CD4-positive, alpha-beta T cell (primary cell): ENCODE data around the gene IRAG1. TPM values are rescaled to one million over a fixed set of nuclear protein-coding genes. Genes with fewer than 3 reads are reported as not detected.

Source experiments
- ATAC-seq: fragments of 200-7000 bp; cut with Tn5 transposase; one replicate; pipeline ENCODE4 v1.10.0; 2022; ENCODE audit warnings: mild to moderate bottlenecking; ENCODE audit not compliant: poor library complexity
- CTCF ChIA-PET: fragments of 350-600 bp; sonication (Branson Sonifier 250); formaldehyde crosslinking; loops from one replicate; lab custom pipeline; 2021; ENCODE audit warnings: antibody characterized with exemption, inconsistent platforms; lab: Charles Lee
- POLR2A ChIA-PET: fragments of 350-600 bp; sonication (Branson Sonifier 250); formaldehyde crosslinking; loops from one replicate; lab custom pipeline; 2021; ENCODE audit warnings: antibody characterized with exemption, inconsistent platforms; lab: Charles Lee
- DNase-seq, 14 experiments: peaks; one replicate each; pipeline ENCODE4 v3.0.0-alpha.2; 2013 to 2020; ENCODE audit warnings: mixed read lengths in 2 of 14
- H3K27ac ChIP-seq, 2 donors: one replicate each; pipeline versions ENCODE4 v1.5.1 to v1.7.0; 2013; ENCODE audit warnings: low read length in 2 of 2, low read depth in 1 of 2, mild to moderate bottlenecking in 1 of 2
- H3K27me3 ChIP-seq, 2 experiments: 1 replicate in 1 of 2; 2 replicates in 1 of 2; pipeline versions ENCODE4 v1.6.1 to v1.7.0; 2013; ENCODE audit warnings: low read length in 2 of 2, control low read depth in 1 of 2, mild to moderate bottlenecking in 1 of 2, moderate library complexity in 1 of 2; ENCODE audit not compliant: insufficient read depth in 2 of 2, control insufficient read depth in 1 of 2
- H3K36me3 ChIP-seq: one replicate; pipeline ENCODE4 v1.6.1; 2013; ENCODE audit warnings: low read length, control low read depth; ENCODE audit not compliant: insufficient read depth
- H3K4me1 ChIP-seq: one replicate; pipeline ENCODE4 v1.6.1; 2013; ENCODE audit warnings: low read length, control low read depth; ENCODE audit not compliant: insufficient read depth
- H3K4me3 ChIP-seq: one replicate; pipeline ENCODE4 v1.5.1; 2013; ENCODE audit warnings: mild to moderate bottlenecking, low read length, moderate library complexity
- H3K9me3 ChIP-seq, 2 experiments: 1 replicate in 1 of 2; 2 replicates in 1 of 2; pipeline versions ENCODE4 v1.6.1 to v1.7.0; 2013; ENCODE audit warnings: low read length in 2 of 2, mild to moderate bottlenecking in 2 of 2, control low read depth in 1 of 2, moderate library complexity in 1 of 2; ENCODE audit not compliant: control insufficient read depth in 1 of 2, insufficient read depth in 1 of 2
- H3K27ac Mint-ChIP-seq: one replicate; pipeline ENCODE4 v1.8.0; 2020; ENCODE audit warnings: mixed read lengths
- H3K27me3 Mint-ChIP-seq: one replicate; pipeline ENCODE4 v1.8.0; 2021; ENCODE audit warnings: mixed read lengths
- H3K36me3 Mint-ChIP-seq: one replicate; pipeline ENCODE4 v1.8.0; 2021; ENCODE audit warnings: low read depth, mixed read lengths
- H3K4me1 Mint-ChIP-seq: one replicate; pipeline ENCODE4 v1.8.0; 2021; ENCODE audit warnings: low read depth, mixed read lengths
- H3K4me3 Mint-ChIP-seq: one replicate; pipeline ENCODE4 v1.8.0; 2020; ENCODE audit warnings: mild to moderate bottlenecking, mixed read lengths
- H3K9me3 Mint-ChIP-seq: one replicate; pipeline ENCODE4 v1.8.0; 2020; ENCODE audit warnings: mixed read lengths
- CTCF ChIP-seq: fragments of 200-600 bp; IDR thresholded peaks from one replicate; pipeline ENCODE4 v1.8.0; 2022; ENCODE audit warnings: antibody characterized with exemption, mild to moderate bottlenecking
- intact Hi-C, 2 experiments: fragments of 100-400 bp; cut with DNase I in 1 of 2; cut with micrococcal nuclease in 1 of 2; formaldehyde crosslinking; loops; one replicate each; pipeline versions ENCODE4 v1.15.1 to v1.9.0; 2023 to 2025; cut with DNase I, micrococcal nuclease
- total RNA-seq, 174 experiments: library from RNA in 2 of 174; stranded (reverse) in 2 of 174; gene quantifications; one replicate each; pipeline ENCODE4 v1.2.3 and lab custom pipeline; 2021 to 2026

IRAG1 gene
- total RNA-seq, 2 experiments from 2014 or later, result not detected

- Histone ChIP-seq H3K27me3 (no peaks in the 10 kb centered on the region), H3K4me1 (peaks cover 14% of the 10 kb centered on the region), H3K36me3 (no peaks in the 10 kb centered on the region), H3K27ac (no peak overlapping the region), H3K4me3 (no peak overlapping the region), H3K9me3 (peaks cover 0 to 6% of the 10 kb centered on the region in 2 experiments)
- ChIA-PET POLR2A (no interaction called here), CTCF (no interaction called here)
- no peak overlapping the region for H3K4me3 Mint-ChIP-seq
- H3K36me3 Mint-ChIP-seq, result no peaks in the 10 kb centered on the region
- no peak for ATAC-seq
- H3K27me3 Mint-ChIP-seq, result peaks cover 12% of the 10 kb centered on the region
- no peak for DNase-seq
- intact Hi-C loops, result no loop called here
- H3K4me1 Mint-ChIP-seq, result peaks cover 14% of the 10 kb centered on the region
- TF ChIP-seq CTCF, result no peak
- H3K9me3 Mint-ChIP-seq, result no peaks in the 10 kb centered on the region
- no peak overlapping the region for H3K27ac Mint-ChIP-seq
Observed at GRCh38 chr11:10728154-10728553, 34.6 kb upstream of the IRAG1 start.

DNA sequence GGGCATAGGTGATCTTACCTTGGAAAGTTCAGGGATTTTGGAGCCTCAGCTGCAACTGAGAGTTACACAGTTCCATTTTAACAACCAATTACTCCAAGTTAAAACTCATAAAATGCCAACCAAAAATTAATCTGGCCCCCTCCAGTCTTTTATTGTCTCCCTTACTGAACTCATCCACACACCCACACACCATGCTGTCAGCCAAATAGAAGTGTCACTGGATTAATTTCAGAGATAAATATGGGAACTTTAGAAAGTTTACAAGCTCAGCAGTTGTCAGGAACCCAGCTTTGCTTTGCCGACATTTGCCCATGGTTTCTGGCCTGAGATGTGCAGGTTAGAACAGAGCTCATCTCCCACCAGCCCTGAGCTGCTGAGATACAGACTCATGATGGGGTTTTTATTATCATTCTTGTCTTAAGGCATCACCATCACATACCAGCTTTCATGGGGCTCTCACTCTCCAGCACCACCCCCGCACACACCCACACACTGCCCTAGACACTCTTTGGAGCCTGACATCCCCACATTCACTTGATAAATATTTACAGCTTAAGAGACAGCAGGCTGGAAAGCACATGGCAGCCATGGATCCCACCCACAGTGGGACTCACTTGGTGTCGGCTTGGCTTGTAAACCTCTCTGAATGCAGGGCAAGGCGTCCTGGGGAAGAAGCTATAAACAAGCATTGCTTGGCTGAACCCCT is 33.7 kb upstream of the IRAG1 start:
- intact Hi-C loops, result no loop called here
- POLR2A ChIA-PET, result no interaction called here
- no peak overlapping the region for H3K4me3 ChIP-seq
- no peaks in the 10 kb centered on the region for H3K9me3 Mint-ChIP-seq
- no peak for ATAC-seq
- H3K27me3 Mint-ChIP-seq, result peaks cover 12% of the 10 kb centered on the region
- no peaks in the 10 kb centered on the region for H3K36me3 ChIP-seq
- no peak for TF ChIP-seq CTCF
- H3K9me3 ChIP-seq, result peaks cover 0 to 5% of the 10 kb centered on the region in 2 experiments
- CTCF ChIA-PET, result no interaction called here
- no peaks in the 10 kb centered on the region for H3K36me3 Mint-ChIP-seq
- H3K27ac ChIP-seq, result no peak overlapping the region
- no peak overlapping the region for H3K27ac Mint-ChIP-seq
- DNase-seq, result no peak
- H3K4me1 ChIP-seq, result peaks cover 14% of the 10 kb centered on the region
- no peak overlapping the region for H3K4me3 Mint-ChIP-seq
- no peaks in the 10 kb centered on the region for H3K27me3 ChIP-seq
- peaks cover 14% of the 10 kb centered on the region for H3K4me1 Mint-ChIP-seq

- Mint-ChIP-seq H3K4me3 (no peak overlapping the region), H3K9me3 (no peaks in the 10 kb centered on the region), H3K27ac (no peak overlapping the region), H3K4me1 (peaks cover 14% of the 10 kb centered on the region), H3K27me3 (peaks cover 12% of the 10 kb centered on the region), H3K36me3 (no peaks in the 10 kb centered on the region)
- Histone ChIP-seq H3K27me3 (no peaks in the 10 kb centered on the region), H3K36me3 (no peaks in the 10 kb centered on the region), H3K9me3 (no peaks in the 10 kb centered on the region), H3K4me3 (no peak overlapping the region), H3K4me1 (peaks cover 14% of the 10 kb centered on the region), H3K27ac (no peak overlapping the region)
- CTCF ChIA-PET, result no interaction called here
- DNase-seq (no peak), ATAC-seq (peak; percentile 24)
- intact Hi-C loops, result no loop called here
- POLR2A ChIA-PET, result no interaction called here
- no peak for TF ChIP-seq CTCF
Observed at GRCh38 chr11:10725907-10726253, 32.3 kb upstream of the IRAG1 start.
